HG03432 (cell line): Measurements from ENCODE around the gene NUB1.

Experiments
- ATAC-seq: cut with Tn5 transposase; IDR thresholded peaks from one replicate; pipeline ENCODE4 v1.9.1; 2021; ENCODE audit warnings: mild to moderate bottlenecking, moderate library complexity; ENCODE audit not compliant: unreplicated experiment

The NUB1 gene

GRCh38 chr7:151376218-151376902, 34.7 kb downstream of the NUB1 start:
- no peak for ATAC-seq

DNA sequence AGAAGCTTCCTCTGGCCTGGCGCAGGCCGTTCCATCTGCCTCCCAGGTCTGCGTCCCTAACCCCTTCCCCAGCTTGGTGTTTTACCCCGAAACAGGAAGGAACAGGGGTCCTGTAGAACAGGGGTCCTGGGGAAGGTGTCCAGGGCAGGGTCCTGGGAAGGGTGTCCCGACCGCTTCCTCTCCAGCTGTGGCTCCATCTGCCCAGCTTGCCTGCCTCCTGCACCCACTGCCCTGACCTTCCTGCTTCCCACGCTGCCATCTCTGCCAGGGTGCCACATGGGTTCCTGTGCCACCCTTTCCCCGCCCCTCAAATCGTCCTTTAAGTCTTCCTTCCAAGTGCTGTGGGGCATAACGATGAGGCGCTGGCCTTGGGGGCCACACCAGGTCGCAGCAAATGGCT, 35.8 kb downstream of the NUB1 start:
- ATAC-seq = no peak

GRCh38 chr7:151378011-151378410, 36.4 kb downstream of the NUB1 start:
- no peak for ATAC-seq

- no peak for ATAC-seq
These were observed 37.0 kb downstream of the NUB1 start for GRCh38 chr7:151378496-151379192.

DNA sequence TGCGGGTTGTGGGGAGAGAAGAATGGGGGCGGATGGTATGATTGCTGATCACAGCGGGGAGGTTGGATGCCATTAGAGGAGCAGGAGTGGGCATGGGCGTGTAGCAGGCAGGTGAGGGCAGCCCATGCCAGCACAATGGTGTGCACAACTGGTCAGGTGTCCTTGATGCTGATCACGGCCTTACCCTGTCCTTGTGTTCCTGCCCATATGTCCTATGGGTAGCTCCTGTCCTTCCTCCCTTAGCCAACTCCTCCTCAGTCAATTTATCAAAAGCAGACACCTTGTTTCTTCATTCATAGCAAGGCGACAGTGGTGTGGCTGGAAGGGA, 37.5 kb downstream of the NUB1 start:
- ATAC-seq = no peak

DNA sequence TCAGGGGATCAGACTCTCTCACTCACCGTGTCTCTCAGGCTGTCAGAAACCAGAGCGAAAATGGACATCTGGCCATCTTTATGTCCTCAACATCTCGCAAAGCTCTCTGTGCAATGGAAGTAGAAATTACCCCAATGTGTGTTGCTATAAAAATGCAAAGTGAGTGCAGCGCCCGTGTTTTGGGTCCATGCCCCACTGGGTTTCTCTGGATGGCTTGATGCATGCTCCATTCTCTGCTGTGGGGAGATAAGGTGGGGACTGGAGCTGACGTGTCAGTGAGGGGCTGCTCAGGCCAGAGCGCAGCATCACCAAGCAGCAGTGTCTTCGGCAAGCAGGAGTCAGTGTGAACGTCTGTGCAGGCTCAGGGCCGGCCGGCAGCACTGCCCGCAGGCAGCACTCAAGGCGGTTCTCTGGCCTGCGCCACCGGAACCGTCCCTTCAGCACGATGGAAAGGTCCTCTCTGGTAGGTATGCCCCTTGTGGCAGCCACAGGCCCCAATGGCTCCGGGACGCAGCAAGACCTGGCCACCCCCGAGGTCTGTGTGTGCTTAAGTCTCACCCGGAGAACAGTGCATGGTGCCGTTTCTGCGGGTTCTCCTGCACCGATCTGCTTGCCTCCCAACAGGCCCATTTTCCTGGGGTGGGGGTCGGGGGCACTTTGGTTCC, 38.1 kb downstream of the NUB1 start:
- no peak for ATAC-seq

DNA sequence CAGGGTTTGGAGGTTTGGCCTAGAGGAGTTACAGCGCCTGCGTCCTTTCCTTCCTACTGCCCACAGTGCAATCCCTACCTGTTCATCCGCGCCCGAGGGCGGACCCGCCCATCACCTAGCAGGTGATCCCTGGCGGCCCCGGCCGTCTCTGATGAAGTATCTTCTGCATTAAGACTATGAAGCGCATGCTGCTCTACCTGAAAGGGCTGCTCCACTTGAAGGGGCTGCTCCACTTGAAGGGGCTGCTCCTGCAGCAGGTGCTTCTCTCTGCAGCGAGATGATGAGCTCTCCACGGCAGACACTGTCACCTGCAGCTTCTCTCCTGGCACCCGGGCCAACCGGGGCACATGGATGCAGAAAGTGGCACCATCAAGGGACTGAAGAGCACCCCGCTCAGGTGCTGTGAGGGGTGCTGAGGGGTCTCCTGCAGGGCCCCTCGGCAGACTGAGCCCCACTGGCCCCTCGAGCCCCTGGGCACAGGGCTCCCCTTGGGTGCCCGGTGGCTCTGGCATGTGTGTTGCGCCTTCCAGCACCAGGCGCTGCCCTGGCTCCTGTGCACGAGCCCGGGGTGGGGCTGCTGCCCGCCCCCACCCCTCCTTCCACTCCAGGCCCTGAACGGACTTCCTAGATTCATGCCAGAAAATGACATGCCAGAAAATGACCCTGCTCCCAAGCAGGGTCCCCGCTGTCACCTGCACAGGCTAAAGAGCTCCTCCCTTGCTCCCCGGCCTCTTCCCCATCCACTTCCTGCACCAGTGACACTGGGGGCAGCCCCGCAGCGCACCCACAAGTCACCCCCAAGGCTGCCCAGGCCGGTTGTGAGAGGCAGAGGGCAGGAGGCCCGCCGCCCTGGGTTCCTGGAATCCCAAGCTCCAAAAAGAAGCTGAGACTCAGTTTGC, 38.8 kb downstream of the NUB1 start:
- no peak for ATAC-seq

DNA sequence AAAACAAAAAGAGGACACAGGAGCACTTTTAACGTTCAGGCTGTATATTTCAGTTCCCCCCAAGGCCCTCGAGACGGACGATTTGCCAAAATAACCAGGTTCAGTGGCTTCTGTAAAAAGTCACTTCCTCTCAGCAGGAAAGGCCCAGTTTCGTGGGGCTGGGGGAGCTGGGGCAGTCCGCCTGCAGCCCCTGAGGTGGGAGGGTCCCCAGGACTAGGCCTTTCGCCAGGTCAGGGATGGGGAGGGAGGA, 39.4 kb downstream of the NUB1 start:
- ATAC-seq = no peak

- no peak for ATAC-seq
These were observed 39.9 kb downstream of the NUB1 start for GRCh38 chr7:151381348-151382078.

- no peak for ATAC-seq
These were observed 40.7 kb downstream of the NUB1 start for GRCh38 chr7:151382079-151382885.

GRCh38 chr7:151383638-151384351, 42.2 kb downstream of the NUB1 start:
- no peak for ATAC-seq

GRCh38 chr7:151384352-151384697, 42.7 kb downstream of the NUB1 start:
- ATAC-seq = no peak

DNA sequence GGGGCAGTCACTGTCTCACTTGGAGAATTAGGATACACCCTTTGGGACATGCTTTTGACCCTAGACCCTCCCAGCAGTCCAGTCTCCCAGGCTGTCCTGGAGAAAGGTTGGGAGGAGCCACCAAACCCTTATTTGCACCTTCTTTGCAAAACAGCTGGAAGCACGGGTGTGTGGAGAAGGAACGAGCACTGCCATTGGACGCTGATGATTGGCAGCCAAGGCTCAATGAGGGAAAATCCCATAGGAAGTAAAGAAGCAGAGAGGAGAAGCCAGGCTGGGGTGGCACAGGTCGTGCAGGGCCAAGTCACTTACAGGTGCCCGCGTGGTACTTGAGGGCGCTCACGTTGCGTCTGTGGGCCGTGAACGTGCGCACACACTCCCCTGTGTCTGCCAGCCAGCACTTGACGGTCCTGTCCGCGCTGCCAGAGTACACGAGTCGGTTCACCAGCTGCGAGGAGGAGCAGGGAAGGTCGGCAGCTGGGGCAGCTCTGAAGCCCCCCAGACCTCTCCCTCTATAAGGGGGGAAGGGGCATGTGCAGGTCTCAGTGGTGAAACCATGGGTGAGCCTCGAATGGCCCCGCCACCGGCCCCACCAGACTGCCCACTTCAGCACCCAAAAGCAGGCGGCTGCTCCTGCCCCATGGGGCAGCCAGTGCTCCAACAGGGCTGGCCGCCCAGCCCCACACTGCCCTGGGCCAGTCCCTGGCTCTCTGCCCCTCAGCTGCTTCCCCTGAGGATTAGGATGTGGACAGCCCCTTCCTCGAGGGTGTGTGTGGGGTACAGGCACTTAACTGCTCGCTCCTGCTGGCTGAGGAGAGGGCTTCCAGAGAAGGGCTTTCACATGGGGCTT, 43.4 kb downstream of the NUB1 start:
- no peak for ATAC-seq

- no peak for ATAC-seq
These were observed 44.2 kb downstream of the NUB1 start for GRCh38 chr7:151385626-151386300.

GRCh38 chr7:151386301-151387160, 44.9 kb downstream of the NUB1 start:
- no peak for ATAC-seq

DNA sequence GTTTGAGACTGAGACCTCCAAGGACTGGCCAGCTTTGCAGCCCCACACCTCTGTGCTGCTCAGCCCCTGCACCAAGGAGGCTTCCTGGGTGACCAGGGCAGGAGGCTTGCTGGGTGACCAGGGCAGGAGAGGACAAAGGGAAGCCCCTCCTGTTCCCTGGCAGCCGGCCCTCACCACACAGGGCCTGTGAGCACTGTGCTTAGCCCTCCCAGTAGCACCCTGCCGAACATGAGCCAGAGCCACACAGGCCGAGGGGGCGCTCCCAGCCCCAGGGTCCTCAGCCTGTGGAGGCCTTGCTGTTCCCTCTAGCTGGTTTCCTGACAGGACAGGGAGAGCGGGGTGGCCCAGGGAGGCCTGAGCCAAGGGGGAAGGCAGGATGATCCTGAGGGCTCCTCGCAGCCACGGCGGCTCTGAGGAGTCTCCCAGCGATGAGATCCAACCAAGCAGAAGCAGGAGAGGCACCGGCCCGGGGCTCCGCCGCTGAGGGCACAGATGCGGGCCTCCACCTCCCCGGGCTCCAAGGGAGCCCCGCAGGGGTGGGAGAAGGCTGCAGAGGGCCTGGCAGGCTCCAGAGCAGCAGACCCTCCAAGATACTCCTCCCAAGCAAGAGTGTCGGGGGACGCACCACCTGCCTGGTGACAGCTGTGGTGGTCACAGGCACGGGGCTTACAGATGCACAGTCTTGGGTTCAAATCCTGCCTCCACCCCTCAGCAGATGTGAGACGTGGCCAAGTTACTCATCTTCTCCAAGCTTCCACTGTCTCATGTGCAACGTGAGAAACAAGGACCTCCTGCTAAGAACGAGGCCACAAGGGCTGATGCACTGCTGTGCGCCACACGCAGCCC, 45.8 kb downstream of the NUB1 start:
- ATAC-seq = no peak
